Mesenchymal stem cell (in vitro differentiated cells and primary cell): ENCODE data around the gene OGFOD3.
A peak's percentile ranks its signal among the peaks of the same experiment; 100 is the strongest.
"Not testable (repeated sequence)": the region's sequence is repeated elsewhere in the genome, so short reads cannot be mapped to it uniquely, and the experiment has no call there.

Experiments used
- DNase-seq: peaks from one replicate; pipeline ENCODE4 v3.0.0-alpha.2; 2013
- H2AFZ ChIP-seq: one replicate; pipeline ENCODE4 v1.6.1; 2013; ENCODE audit warnings: low read depth, mild to moderate bottlenecking, control low read depth, inconsistent platforms, low read length, moderate library complexity
- H2AK5ac ChIP-seq: 2 replicates; pipeline ENCODE4 v1.6.1; 2013; ENCODE audit warnings: low read length, moderate library complexity, mild to moderate bottlenecking, inconsistent platforms; ENCODE audit not compliant: severe bottlenecking
- H2BK120ac ChIP-seq: one replicate; pipeline ENCODE4 v1.6.1; 2013; ENCODE audit warnings: low read depth, mild to moderate bottlenecking, inconsistent platforms, low read length, moderate library complexity
- H2BK12ac ChIP-seq, 2 experiments: one replicate each; pipeline ENCODE4 v1.6.1; 2013; ENCODE audit warnings: inconsistent platforms in 2 of 2, low read length in 2 of 2, mild to moderate bottlenecking in 2 of 2, moderate library complexity in 2 of 2, control low read depth in 1 of 2
- H2BK15ac ChIP-seq: one replicate; pipeline ENCODE4 v1.6.1; 2013; ENCODE audit warnings: mild to moderate bottlenecking, low read depth, inconsistent platforms; ENCODE audit not compliant: poor library complexity, severe bottlenecking
- H2BK5ac ChIP-seq: 2 replicates; pipeline ENCODE4 v1.6.1; 2013; ENCODE audit warnings: low read depth, mild to moderate bottlenecking, low read length, control low read depth, inconsistent platforms; ENCODE audit not compliant: poor library complexity, severe bottlenecking
- H3K14ac ChIP-seq, 2 experiments: one replicate each; pipeline ENCODE4 v1.6.1; 2013; ENCODE audit warnings: inconsistent platforms in 2 of 2, low read length in 2 of 2, control low read depth in 1 of 2, mild to moderate bottlenecking in 1 of 2, moderate library complexity in 1 of 2
- H3K18ac ChIP-seq, 2 experiments: one replicate each; pipeline ENCODE4 v1.6.1; 2013; ENCODE audit warnings: inconsistent platforms in 2 of 2, low read length in 2 of 2, control low read depth in 1 of 2, low read depth in 1 of 2, mild to moderate bottlenecking in 1 of 2
- H3K23ac ChIP-seq, 2 experiments: one replicate each; pipeline ENCODE4 v1.6.1; 2013; ENCODE audit warnings: inconsistent platforms in 2 of 2, low read length in 2 of 2, mild to moderate bottlenecking in 2 of 2, moderate library complexity in 2 of 2, control low read depth in 1 of 2
- H3K27ac ChIP-seq: 2 replicates; pipeline ENCODE4 v1.5.1; 2013; ENCODE audit warnings: mild to moderate bottlenecking, moderate library complexity, low read length, control low read depth, inconsistent platforms; ENCODE audit not compliant: poor library complexity, severe bottlenecking
- H3K27me3 ChIP-seq, 2 experiments: 2 replicates each; pipeline versions ENCODE4 v1.6.1 to v1.7.0; 2013; ENCODE audit warnings: low read length in 2 of 2, mild to moderate bottlenecking in 2 of 2, moderate library complexity in 2 of 2, control low read depth in 1 of 2, inconsistent platforms in 1 of 2; ENCODE audit not compliant: control insufficient read depth in 1 of 2, insufficient read depth in 1 of 2
- H3K36me3 ChIP-seq, 2 experiments: 2 replicates each; pipeline versions ENCODE4 v1.6.1 to v1.7.0; 2013; ENCODE audit warnings: low read length in 2 of 2, control low read depth in 1 of 2, inconsistent platforms in 1 of 2, low read depth in 1 of 2, mild to moderate bottlenecking in 1 of 2; ENCODE audit not compliant: insufficient read depth in 2 of 2, control insufficient read depth in 1 of 2
- H3K4ac ChIP-seq, 2 experiments: one replicate each; pipeline ENCODE4 v1.6.1; 2013; ENCODE audit warnings: inconsistent platforms in 2 of 2, low read length in 2 of 2, mild to moderate bottlenecking in 2 of 2, moderate library complexity in 2 of 2, control low read depth in 1 of 2, low read depth in 1 of 2
- H3K4me1 ChIP-seq: 2 replicates; pipeline ENCODE4 v1.6.1; 2013; ENCODE audit warnings: low read depth, low read length, control low read depth; ENCODE audit not compliant: control insufficient read depth, insufficient read depth
- H3K4me2 ChIP-seq: 2 replicates; pipeline ENCODE4 v1.6.1; 2013; ENCODE audit warnings: low read length, mild to moderate bottlenecking, inconsistent platforms; ENCODE audit not compliant: poor library complexity, severe bottlenecking
- H3K4me3 ChIP-seq, 2 experiments: 2 replicates each; pipeline versions ENCODE4 v1.5.1 to v1.7.0; 2013; ENCODE audit warnings: low read length in 2 of 2, mild to moderate bottlenecking in 2 of 2, control low read depth in 1 of 2, low read depth in 1 of 2; ENCODE audit not compliant: insufficient read depth in 1 of 2
- H3K79me1 ChIP-seq: replicated peaks from 2 replicates; pipeline ENCODE4 v1.6.1; 2013; ENCODE audit warnings: mild to moderate bottlenecking, control low read depth, low read length, inconsistent platforms; ENCODE audit not compliant: poor library complexity, severe bottlenecking
- H3K9ac ChIP-seq: 2 replicates; pipeline ENCODE4 v1.7.0; 2013; ENCODE audit warnings: mild to moderate bottlenecking, low read length, moderate library complexity
- H3K9me3 ChIP-seq: 2 replicates; pipeline ENCODE4 v1.7.0; 2013; ENCODE audit warnings: mild to moderate bottlenecking, low read length; ENCODE audit not compliant: control insufficient read depth
- H4K8ac ChIP-seq: one replicate; pipeline ENCODE4 v1.6.1; 2013; ENCODE audit warnings: inconsistent platforms, mild to moderate bottlenecking, low read length, moderate library complexity
- H4K91ac ChIP-seq: one replicate; pipeline ENCODE4 v1.6.1; 2013; ENCODE audit warnings: mild to moderate bottlenecking, low read length, inconsistent platforms
- WGBS: methylation state at CpG from one replicate; pipeline ENCODE4 v1.1.7; 2013; ENCODE audit warnings: mixed read lengths; 5-methylcytosine and 5-hydroxymethylcytosine counted together

OGFOD3 gene

GRCh38 chr17:82463925-82464566, 45.7 kb upstream of the OGFOD3 start:
- Histone ChIP-seq H3K18ac (no peak overlapping the region), H3K9ac (no peak overlapping the region), H2AK5ac (no peak overlapping the region), H3K9me3 (no peaks in the 10 kb centered on the region), H3K4me1 (peaks cover 8% of the 10 kb centered on the region), H2BK5ac (no peak overlapping the region), H3K27ac (no peak overlapping the region), H3K14ac (no peak overlapping the region), H3K23ac (no peak overlapping the region), H2BK120ac (no peak overlapping the region), H2BK15ac (no peak overlapping the region), H4K91ac (no peak overlapping the region), H4K8ac (no peak overlapping the region), H3K4me3 (no peak overlapping the region), H3K36me3 (peaks cover 60 to 76% of the 10 kb centered on the region in 2 experiments), H3K4ac (no peak overlapping the region), H3K4me2 (no peak overlapping the region), H3K27me3 (no peaks in the 10 kb centered on the region), H2AFZ (no peak overlapping the region), H2BK12ac (no peak overlapping the region), H3K79me1 (peaks cover 14% of the 10 kb centered on the region)
- WGBS = 97% methylated on average over 7 of the region's 7 CpGs
- DNase-seq = no peak

- Histone ChIP-seq H2AFZ (no peak overlapping the region), H3K4me2 (no peak overlapping the region), H4K91ac (no peak overlapping the region), H3K9me3 (no peaks in the 10 kb centered on the region), H2BK120ac (no peak overlapping the region), H2AK5ac (no peak overlapping the region), H2BK12ac (no peak overlapping the region), H3K18ac (no peak overlapping the region), H2BK5ac (no peak overlapping the region), H3K36me3 (peaks cover 57 to 69% of the 10 kb centered on the region in 2 experiments), H3K27me3 (no peaks in the 10 kb centered on the region), H3K14ac (no peak overlapping the region), H3K27ac (no peak overlapping the region), H2BK15ac (no peak overlapping the region), H3K9ac (no peak overlapping the region), H3K4ac (no peak overlapping the region), H3K23ac (no peak overlapping the region), H4K8ac (no peak overlapping the region), H3K4me3 (no peak overlapping the region), H3K79me1 (peaks cover 15% of the 10 kb centered on the region), H3K4me1 (peaks cover 9% of the 10 kb centered on the region)
- no peak for DNase-seq
- 92% methylated on average over 6 of the region's 6 CpGs for WGBS
Measured at GRCh38 chr17:82463391-82463790, 45.0 kb upstream of the OGFOD3 start.

- Histone ChIP-seq H2AFZ (no peak overlapping the region), H3K23ac (no peak overlapping the region), H3K4me2 (no peak overlapping the region), H4K8ac (no peak overlapping the region), H3K27me3 (no peaks in the 10 kb centered on the region), H3K4ac (no peak overlapping the region), H2AK5ac (no peak overlapping the region), H3K14ac (no peak overlapping the region), H3K18ac (no peak overlapping the region), H2BK15ac (no peak overlapping the region), H3K9me3 (no peaks in the 10 kb centered on the region), H3K4me1 (peaks cover 12% of the 10 kb centered on the region), H3K4me3 (no peak overlapping the region), H2BK12ac (no peak overlapping the region), H3K36me3 (peaks cover 57 to 65% of the 10 kb centered on the region in 2 experiments), H3K27ac (no peak overlapping the region), H2BK5ac (no peak overlapping the region), H2BK120ac (no peak overlapping the region), H3K9ac (no peak overlapping the region), H3K79me1 (peaks cover 17% of the 10 kb centered on the region), H4K91ac (peak overlapping the region; percentile 22)
- WGBS = 90% methylated on average over 10 of the region's 10 CpGs
- no peak for DNase-seq
Measured at GRCh38 chr17:82461827-82462524, 43.6 kb upstream of the OGFOD3 start.

GRCh38 chr17:82459936-82460335, 41.5 kb upstream of the OGFOD3 start:
- H3K14ac ChIP-seq = not testable (repeated sequence)

More at GRCh38 chr17:82459936-82460335, 41.5 kb upstream of the OGFOD3 start:
- not testable (repeated sequence) for H3K9me3 ChIP-seq, H2AK5ac ChIP-seq, H3K4ac ChIP-seq, DNase-seq, H4K8ac ChIP-seq, H3K9ac ChIP-seq, H3K27me3 ChIP-seq, H2BK5ac ChIP-seq, H2BK120ac ChIP-seq, H4K91ac ChIP-seq, H2BK12ac ChIP-seq, H3K23ac ChIP-seq, H3K27ac ChIP-seq, H2BK15ac ChIP-seq, H3K4me2 ChIP-seq, H3K18ac ChIP-seq, H2AFZ ChIP-seq
- Histone ChIP-seq H3K4me1 (peaks cover 12% of the 10 kb centered on the region), H3K4me3 (peak overlapping the region in 1 of 2 experiments; percentile 95), H3K36me3 (peaks cover 44 to 47% of the 10 kb centered on the region in 2 experiments), H3K79me1 (peaks cover 17% of the 10 kb centered on the region)
- WGBS = 96% methylated on average over 9 of the region's 9 CpGs
